MCF 10A (cell line): ENCODE data around the gene MRPL36. TPM values are rescaled to one million over a fixed set of nuclear protein-coding genes. Genes with fewer than 3 reads are reported as not detected.

Source experiments
- BruUV-seq: library from RNA; stranded (reverse); fragments of 400-500 nt; replicated peaks from 2 replicates; lab custom pipeline; 2021; lab: Mats Ljungman, UMichigan
- CTCF ChIA-PET: fragments of 300-600 bp; sonication (Branson Sonifier 250); formaldehyde crosslinking; extraction: SDS; loops from one replicate; lab custom pipeline; 2021; ENCODE audit warnings: antibody characterized with exemption, inconsistent platforms; lab: Yijun Ruan, JAX
- POLR2A ChIA-PET: fragments of 300-600, 350-650 bp; sonication (Branson Sonifier 250); formaldehyde crosslinking; extraction: SDS; loops from one replicate; lab custom pipeline; 2020; ENCODE audit warnings: antibody characterized with exemption, inconsistent platforms; lab: Yijun Ruan, JAX
- DNase-seq: peaks from one replicate; pipeline ENCODE4 v3.0.0-alpha.2; 2018; ENCODE audit not compliant: unreplicated experiment
- H3K27ac Mint-ChIP-seq: one replicate; pipeline ENCODE4 v1.8.0; 2022; ENCODE audit warnings: mild to moderate bottlenecking, low read depth, mixed read lengths; ENCODE audit not compliant: unreplicated experiment
- H3K27me3 Mint-ChIP-seq: one replicate; pipeline ENCODE4 v1.8.0; 2022; ENCODE audit warnings: mixed read lengths; ENCODE audit not compliant: insufficient read depth, unreplicated experiment
- H3K36me3 Mint-ChIP-seq: one replicate; pipeline ENCODE4 v1.8.0; 2022; ENCODE audit warnings: mild to moderate bottlenecking, moderate library complexity, mixed read lengths; ENCODE audit not compliant: insufficient read depth, unreplicated experiment
- H3K4me1 Mint-ChIP-seq: one replicate; pipeline ENCODE4 v1.8.0; 2022; ENCODE audit warnings: mixed read lengths; ENCODE audit not compliant: insufficient read depth, unreplicated experiment
- H3K4me3 Mint-ChIP-seq: one replicate; pipeline ENCODE4 v1.8.0; 2022; ENCODE audit warnings: mild to moderate bottlenecking, moderate library complexity, mixed read lengths; ENCODE audit not compliant: unreplicated experiment
- H3K9me3 Mint-ChIP-seq: one replicate; pipeline ENCODE4 v1.8.0; 2022; ENCODE audit warnings: mixed read lengths; ENCODE audit not compliant: unreplicated experiment
- intact Hi-C: fragments of 100-400 bp; cut with micrococcal nuclease; formaldehyde crosslinking; loops from 2 replicates; pipeline ENCODE4 v1.14.1; 2022
- total RNA-seq: library from RNA; stranded (reverse); gene quantifications from 2 replicates; pipeline ENCODE4 v1.2.3, GENCODE V29; 2022
- TF ChIP-seq, protein P1 (sequence below): fragments of 200-600 bp; IDR thresholded peaks from one replicate; pipeline ENCODE4 v1.8.0; 2022; ENCODE audit warnings: antibody characterized with exemption, mild to moderate bottlenecking; ENCODE audit not compliant: unreplicated experiment

The MRPL36 gene
- total RNA-seq, 1 experiment from 2014 or later = 101 TPM

DNA sequence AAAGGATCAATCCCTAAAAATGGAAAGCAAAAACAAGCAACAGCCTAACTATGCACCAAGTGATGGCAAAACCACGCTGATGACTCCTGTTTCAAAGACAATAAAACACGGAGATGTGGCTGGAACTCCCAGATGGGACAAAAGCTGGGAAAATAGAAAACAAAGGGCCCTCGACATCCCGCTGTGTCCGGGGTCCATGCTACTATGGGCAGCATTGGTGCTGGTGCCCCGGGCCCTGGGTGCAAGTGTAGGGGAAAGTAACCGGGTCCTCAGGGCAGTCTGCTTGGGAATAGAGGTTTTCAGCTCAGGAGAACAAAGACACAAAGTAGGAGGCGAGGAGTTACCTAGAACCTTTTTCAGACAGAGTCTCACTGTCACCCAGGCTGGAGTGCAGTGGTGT, 46.1 kb downstream of the MRPL36 start:
- peaks cover 40% of the 10 kb centered on the region for H3K27me3 Mint-ChIP-seq
- ChIA-PET POLR2A (no interaction called here), CTCF (interaction anchor here (0.8 to 1.2 kb wide), 2 partner anchors 10 to 16 kb away, joined by 3 to 9 read pairs; no protein-coding TSS in a partner anchor)
- BruUV-seq = no TSS peak
- H3K27ac Mint-ChIP-seq = no peak overlapping the region
- intact Hi-C loops = no loop called here
- H3K9me3 Mint-ChIP-seq = peaks cover 3% of the 10 kb centered on the region
- TF ChIP-seq, protein P1, sequence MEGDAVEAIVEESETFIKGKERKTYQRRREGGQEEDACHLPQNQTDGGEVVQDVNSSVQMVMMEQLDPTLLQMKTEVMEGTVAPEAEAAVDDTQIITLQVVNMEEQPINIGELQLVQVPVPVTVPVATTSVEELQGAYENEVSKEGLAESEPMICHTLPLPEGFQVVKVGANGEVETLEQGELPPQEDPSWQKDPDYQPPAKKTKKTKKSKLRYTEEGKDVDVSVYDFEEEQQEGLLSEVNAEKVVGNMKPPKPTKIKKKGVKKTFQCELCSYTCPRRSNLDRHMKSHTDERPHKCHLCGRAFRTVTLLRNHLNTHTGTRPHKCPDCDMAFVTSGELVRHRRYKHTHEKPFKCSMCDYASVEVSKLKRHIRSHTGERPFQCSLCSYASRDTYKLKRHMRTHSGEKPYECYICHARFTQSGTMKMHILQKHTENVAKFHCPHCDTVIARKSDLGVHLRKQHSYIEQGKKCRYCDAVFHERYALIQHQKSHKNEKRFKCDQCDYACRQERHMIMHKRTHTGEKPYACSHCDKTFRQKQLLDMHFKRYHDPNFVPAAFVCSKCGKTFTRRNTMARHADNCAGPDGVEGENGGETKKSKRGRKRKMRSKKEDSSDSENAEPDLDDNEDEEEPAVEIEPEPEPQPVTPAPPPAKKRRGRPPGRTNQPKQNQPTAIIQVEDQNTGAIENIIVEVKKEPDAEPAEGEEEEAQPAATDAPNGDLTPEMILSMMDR = no peak
- DNase-seq = no peak
- no peaks in the 10 kb centered on the region for H3K4me1 Mint-ChIP-seq
- H3K4me3 Mint-ChIP-seq = no peak overlapping the region
- H3K36me3 Mint-ChIP-seq = no peaks in the 10 kb centered on the region

DNA sequence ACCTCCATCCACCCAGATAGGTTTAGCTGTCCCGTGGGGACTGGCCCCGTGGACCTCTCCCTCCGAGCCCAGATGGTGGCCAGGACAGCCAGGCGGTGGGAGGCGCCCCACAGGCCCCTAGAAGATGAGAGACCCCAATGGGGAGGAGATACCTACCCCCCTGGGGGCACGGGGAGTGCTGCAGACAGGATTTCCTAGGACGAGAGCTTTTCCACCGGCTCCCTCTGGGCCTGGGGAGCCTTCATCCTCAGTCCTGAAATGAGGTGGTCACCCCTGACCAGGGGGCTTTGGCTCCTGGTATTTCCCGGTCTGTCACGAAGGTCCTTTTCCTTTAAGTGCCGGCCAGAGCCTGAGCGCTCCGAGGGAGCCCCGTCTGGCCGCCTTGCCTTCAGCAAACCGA, 46.8 kb downstream of the MRPL36 start:
- BruUV-seq = no TSS peak
- ChIA-PET POLR2A (no interaction called here), CTCF (interaction anchor here (0.8 kb wide), 1 partner anchor 16 kb away, joined by 3 read pairs; no protein-coding TSS in a partner anchor)
- Mint-ChIP-seq H3K9me3 (no peaks in the 10 kb centered on the region), H3K27me3 (peaks cover 40% of the 10 kb centered on the region), H3K27ac (no peak overlapping the region), H3K4me3 (no peak overlapping the region), H3K4me1 (no peaks in the 10 kb centered on the region), H3K36me3 (no peaks in the 10 kb centered on the region)
- intact Hi-C loops = no loop called here
- TF ChIP-seq, protein P1 = no peak
- DNase-seq = no peak

DNA sequence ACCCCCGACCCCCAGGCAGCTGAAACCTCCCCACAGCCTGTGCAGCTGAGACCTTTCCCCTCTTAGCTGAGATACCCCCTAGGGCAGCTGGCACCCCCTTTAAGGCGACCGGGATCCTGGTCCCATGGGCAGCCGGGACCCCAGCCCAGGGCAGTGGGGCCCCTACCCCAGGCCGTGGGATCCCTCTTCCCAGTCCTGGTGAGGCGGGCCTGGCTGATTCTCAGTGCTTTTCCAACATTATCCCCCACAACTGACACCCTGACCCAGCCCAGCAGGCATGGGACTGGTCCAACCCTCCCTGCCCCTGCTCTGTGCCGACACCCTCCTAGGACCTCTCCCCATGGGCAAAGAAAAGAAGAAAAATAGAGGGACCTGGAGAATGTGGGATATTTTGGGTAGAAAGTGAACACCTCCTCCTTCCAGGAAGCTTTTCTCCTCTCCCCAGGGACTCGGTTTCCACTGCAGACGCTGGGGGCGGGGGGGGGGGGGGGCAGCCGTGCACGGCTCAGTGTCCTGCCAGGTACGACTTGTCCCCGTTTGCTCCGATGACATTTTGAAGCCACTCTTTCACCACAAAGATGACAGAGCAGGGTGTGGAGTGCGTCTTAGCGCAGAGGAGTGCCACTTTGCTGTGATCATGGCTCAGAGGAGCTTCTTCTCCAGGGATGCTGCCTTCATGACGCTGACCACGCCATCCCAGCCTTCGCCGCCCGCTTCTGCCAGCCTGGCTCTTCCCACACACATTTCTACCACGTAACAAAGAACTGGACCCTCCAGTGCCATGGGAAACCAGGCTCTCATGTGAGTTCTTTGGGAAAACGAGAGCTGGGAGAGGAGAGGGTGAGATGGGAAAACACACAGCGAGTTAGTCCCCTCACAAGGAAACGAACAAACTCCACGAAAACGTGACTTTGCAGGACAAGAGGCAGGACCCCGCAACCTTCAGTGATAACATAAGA, 47.5 kb downstream of the MRPL36 start:
- H3K27me3 Mint-ChIP-seq = peaks cover 36% of the 10 kb centered on the region

More for the DNA sequence above, 47.5 kb downstream of the MRPL36 start:
- H3K9me3 Mint-ChIP-seq = no peaks in the 10 kb centered on the region
- no peaks in the 10 kb centered on the region for H3K36me3 Mint-ChIP-seq
- intact Hi-C loops = no loop called here
- no peak overlapping the region for H3K27ac Mint-ChIP-seq
- CTCF ChIA-PET = no interaction called here
- no peak overlapping the region for H3K4me3 Mint-ChIP-seq
- POLR2A ChIA-PET = interaction anchor here (0.7 kb wide), 1 partner anchor 141 kb away, joined by 4 read pairs; no protein-coding TSS in a partner anchor
- no TSS peak for BruUV-seq
- DNase-seq = no peak
- no peaks in the 10 kb centered on the region for H3K4me1 Mint-ChIP-seq
- TF ChIP-seq, protein P1 = no peak
